Glutamatergic neuron (in vitro differentiated cells): Measurements from ENCODE around the gene MKKS. TPM values are rescaled to one million over a fixed set of nuclear protein-coding genes. Genes with fewer than 3 reads are reported as not detected.

Source experiments
- DNase-seq: peaks from one replicate; pipeline ENCODE4 v3.0.0; 2022
- H3K27ac Mint-ChIP-seq: one replicate; pipeline ENCODE4 v1.8.0; 2020; ENCODE audit warnings: mild to moderate bottlenecking, mixed read lengths, inconsistent platforms; ENCODE audit not compliant: unreplicated experiment
- H3K27me3 Mint-ChIP-seq: one replicate; pipeline ENCODE4 v1.8.0; 2020; ENCODE audit warnings: mild to moderate bottlenecking, moderate library complexity, mixed read lengths, inconsistent platforms; ENCODE audit not compliant: unreplicated experiment
- H3K36me3 Mint-ChIP-seq: one replicate; pipeline ENCODE4 v1.8.0; 2020; ENCODE audit warnings: mild to moderate bottlenecking, mixed read lengths, inconsistent platforms; ENCODE audit not compliant: unreplicated experiment
- H3K4me1 Mint-ChIP-seq: one replicate; pipeline ENCODE4 v1.8.0; 2020; ENCODE audit warnings: mild to moderate bottlenecking, low read depth, mixed read lengths, inconsistent platforms; ENCODE audit not compliant: unreplicated experiment
- H3K4me3 Mint-ChIP-seq: one replicate; pipeline ENCODE4 v1.8.0; 2020; ENCODE audit warnings: mild to moderate bottlenecking, mixed read lengths, inconsistent platforms; ENCODE audit not compliant: unreplicated experiment
- H3K9me3 Mint-ChIP-seq: one replicate; pipeline ENCODE4 v1.8.0; 2020; ENCODE audit warnings: mild to moderate bottlenecking, moderate library complexity, mixed read lengths, inconsistent platforms; ENCODE audit not compliant: unreplicated experiment
- total RNA-seq: library from RNA; stranded (reverse); fragmentation: NEBNext Ultra II Directional; extraction: Animal tissue kit (Norgen Biotek cat#: 25700); gene quantifications from one replicate; pipeline ENCODE4 v1.2.1, GENCODE V29; 2021; ENCODE audit not compliant: unreplicated experiment
- TF ChIP-seq, protein P1 (sequence below): fragments of 200-600 bp; sonication (generic); IDR thresholded peaks from one replicate; pipeline ENCODE4 v1.5.0; 2021; ENCODE audit not compliant: partially characterized antibody, unreplicated experiment

Gene MKKS
- total RNA-seq, 1 donor from 2014 or later: 15.1 TPM

DNA sequence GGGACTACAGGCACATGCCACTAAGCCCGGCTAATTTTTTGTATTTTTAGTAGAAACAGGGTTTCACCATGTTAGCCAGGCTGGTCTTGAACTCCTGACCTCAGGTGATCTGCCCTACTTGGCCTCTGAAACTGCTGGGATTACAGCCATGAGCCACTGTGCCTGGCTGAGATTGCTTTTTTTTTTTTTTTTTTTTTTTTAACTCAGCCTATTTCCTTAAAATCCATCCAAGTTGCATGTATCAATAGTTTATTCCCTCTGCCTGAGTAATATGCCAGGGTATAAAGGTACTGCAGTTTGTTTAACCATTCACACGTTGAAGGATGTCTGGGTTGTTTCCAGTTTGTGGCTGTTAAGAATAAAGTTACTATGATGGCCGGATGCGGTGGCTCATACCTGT lies 11.7 kb upstream of the MKKS start:
- Mint-ChIP-seq H3K4me1 (peaks cover 6% of the 10 kb centered on the region), H3K27ac (no peak overlapping the region), H3K4me3 (no peak overlapping the region), H3K9me3 (no peaks in the 10 kb centered on the region), H3K36me3 (no peaks in the 10 kb centered on the region), H3K27me3 (peaks cover 3% of the 10 kb centered on the region)
- no peak for DNase-seq
- TF ChIP-seq, protein P1, sequence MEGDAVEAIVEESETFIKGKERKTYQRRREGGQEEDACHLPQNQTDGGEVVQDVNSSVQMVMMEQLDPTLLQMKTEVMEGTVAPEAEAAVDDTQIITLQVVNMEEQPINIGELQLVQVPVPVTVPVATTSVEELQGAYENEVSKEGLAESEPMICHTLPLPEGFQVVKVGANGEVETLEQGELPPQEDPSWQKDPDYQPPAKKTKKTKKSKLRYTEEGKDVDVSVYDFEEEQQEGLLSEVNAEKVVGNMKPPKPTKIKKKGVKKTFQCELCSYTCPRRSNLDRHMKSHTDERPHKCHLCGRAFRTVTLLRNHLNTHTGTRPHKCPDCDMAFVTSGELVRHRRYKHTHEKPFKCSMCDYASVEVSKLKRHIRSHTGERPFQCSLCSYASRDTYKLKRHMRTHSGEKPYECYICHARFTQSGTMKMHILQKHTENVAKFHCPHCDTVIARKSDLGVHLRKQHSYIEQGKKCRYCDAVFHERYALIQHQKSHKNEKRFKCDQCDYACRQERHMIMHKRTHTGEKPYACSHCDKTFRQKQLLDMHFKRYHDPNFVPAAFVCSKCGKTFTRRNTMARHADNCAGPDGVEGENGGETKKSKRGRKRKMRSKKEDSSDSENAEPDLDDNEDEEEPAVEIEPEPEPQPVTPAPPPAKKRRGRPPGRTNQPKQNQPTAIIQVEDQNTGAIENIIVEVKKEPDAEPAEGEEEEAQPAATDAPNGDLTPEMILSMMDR: no peak

DNA sequence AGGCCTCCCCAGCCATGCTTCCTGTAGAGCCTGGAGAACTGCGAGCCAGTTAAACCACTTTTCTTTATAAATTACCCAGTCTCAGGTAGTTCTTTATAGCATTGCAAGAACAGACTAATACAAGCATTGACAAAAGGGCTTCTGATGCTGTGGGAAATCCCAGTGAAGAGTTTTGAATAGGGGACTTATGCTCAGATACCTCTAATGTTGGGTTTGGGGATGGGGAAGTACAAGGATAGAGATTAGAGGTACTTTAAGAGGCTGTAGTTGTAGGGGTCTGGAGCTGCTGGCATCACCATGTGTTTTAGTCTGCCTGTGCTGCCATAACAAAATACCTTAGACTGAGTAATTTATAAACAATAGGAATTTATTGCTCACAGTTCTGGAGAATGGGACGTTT lies 9.9 kb upstream of the MKKS start:
- Mint-ChIP-seq H3K9me3 (no peaks in the 10 kb centered on the region), H3K36me3 (no peaks in the 10 kb centered on the region), H3K27me3 (peaks cover 3% of the 10 kb centered on the region), H3K4me3 (no peak overlapping the region), H3K4me1 (no peaks in the 10 kb centered on the region), H3K27ac (no peak overlapping the region)
- DNase-seq: no peak
- TF ChIP-seq, protein P1: no peak

DNA sequence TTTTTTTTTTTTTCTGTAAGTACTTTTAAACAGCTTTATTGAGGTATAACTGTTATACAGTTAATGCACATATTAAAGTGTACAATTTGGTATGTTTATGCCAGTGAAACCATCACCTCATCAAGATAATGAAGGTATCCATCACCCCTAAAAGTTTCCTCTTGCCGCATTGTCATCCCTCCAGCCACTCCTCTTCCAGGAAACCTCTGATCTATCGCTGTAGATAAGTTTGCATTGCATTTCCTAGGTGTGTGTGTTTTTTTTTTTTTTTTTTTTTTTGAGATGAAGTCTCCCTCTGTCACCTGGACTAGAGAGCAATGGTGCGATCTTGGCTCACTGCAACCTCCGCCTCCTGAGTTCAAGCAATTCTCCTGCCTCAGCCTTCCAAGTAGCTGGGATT lies 4.2 kb upstream of the MKKS start:
- DNase-seq: no peak
- Mint-ChIP-seq H3K4me3 (no peak overlapping the region), H3K36me3 (no peaks in the 10 kb centered on the region), H3K27me3 (peaks cover 4% of the 10 kb centered on the region), H3K4me1 (peaks cover under 1% of the 10 kb centered on the region), H3K27ac (no peak overlapping the region), H3K9me3 (peaks cover 2% of the 10 kb centered on the region)
- TF ChIP-seq, protein P1: no peak

DNA sequence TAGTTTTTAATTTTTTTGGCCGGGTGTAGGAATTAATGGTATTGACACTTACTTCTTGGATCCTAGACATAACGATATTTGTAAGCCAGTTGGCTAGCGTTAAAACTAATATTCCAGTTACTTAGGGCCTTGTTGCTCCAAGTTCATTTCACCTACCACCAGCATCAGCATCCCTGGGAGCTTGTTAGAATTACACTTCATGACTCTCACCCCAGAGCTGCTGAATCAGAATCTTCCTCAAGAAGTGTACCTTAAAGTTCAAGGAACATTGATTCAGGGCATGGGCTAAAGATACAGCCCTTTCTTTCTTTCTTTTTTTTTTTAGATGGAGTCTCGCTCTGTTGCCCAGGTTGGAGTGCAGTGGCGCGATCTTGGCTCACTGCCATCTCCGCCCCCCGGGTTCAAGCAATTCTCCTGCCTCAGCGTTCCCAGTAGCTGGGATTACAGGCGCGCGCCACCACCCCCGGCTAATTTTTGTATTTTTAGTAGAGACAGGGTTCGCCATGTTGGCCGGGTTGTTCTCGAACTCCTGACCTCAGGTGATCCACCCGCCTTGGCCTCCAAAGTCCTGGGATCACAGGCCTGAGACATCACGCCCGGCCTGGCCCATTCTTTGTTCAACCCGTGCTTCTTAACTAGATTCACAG lies 2.2 kb upstream of the MKKS start:
- H3K27ac Mint-ChIP-seq: peak overlapping the region; percentile 12
- peaks cover 4% of the 10 kb centered on the region for H3K4me1 Mint-ChIP-seq
- H3K27me3 Mint-ChIP-seq: peaks cover 2% of the 10 kb centered on the region
- H3K36me3 Mint-ChIP-seq: no peaks in the 10 kb centered on the region
- H3K4me3 Mint-ChIP-seq: peak overlapping the region; percentile 98
- peaks cover 4% of the 10 kb centered on the region for H3K9me3 Mint-ChIP-seq
- DNase-seq: no peak
- TF ChIP-seq, protein P1: no peak
